GM23338 (cell line): ENCODE data around the gene ZNF354C. TPM values are rescaled to one million over a fixed set of nuclear protein-coding genes. Genes with fewer than 3 reads are reported as not detected.

Source experiments
- ATAC-seq: fragments of 200-7000 bp; cut with Tn5 transposase; 3 replicates; pipeline ENCODE4 v1.9.1; 2020
- DNase-seq: peaks from one replicate; pipeline ENCODE4 v3.0.0-alpha.2; 2015; ENCODE audit warnings: low spot score
- H2AFZ ChIP-seq: fragments of 200-600 bp; sonication (generic); 2 replicates; pipeline ENCODE4 v1.8.0; 2016; ENCODE audit warnings: antibody characterized with exemption, mild to moderate bottlenecking, moderate library complexity
- H3F3A ChIP-seq: fragments of 200-600 bp; sonication (generic); replicated peaks from 2 replicates; pipeline ENCODE4 v1.8.0; 2017; ENCODE audit warnings: antibody characterized with exemption, mixed run types, low read depth
- H3K27ac ChIP-seq: fragments of 200-600 bp; sonication (generic); 2 replicates; pipeline ENCODE4 v1.6.1; 2016; ENCODE audit warnings: low read depth
- H3K27me3 ChIP-seq: fragments of 200-600 bp; sonication (generic); 2 replicates; pipeline ENCODE4 v1.8.0; 2016; ENCODE audit warnings: mild to moderate bottlenecking, mixed run types, moderate library complexity; ENCODE audit not compliant: insufficient read depth
- H3K36me3 ChIP-seq: fragments of 200-600 bp; sonication (generic); 2 replicates; pipeline ENCODE4 v1.8.0; 2016; ENCODE audit warnings: mild to moderate bottlenecking; ENCODE audit not compliant: insufficient read depth
- H3K4me1 ChIP-seq: fragments of 200-600 bp; sonication (generic); 2 replicates; pipeline ENCODE4 v1.8.0; 2016; ENCODE audit warnings: mild to moderate bottlenecking, moderate library complexity; ENCODE audit not compliant: insufficient read depth
- H3K4me2 ChIP-seq: fragments of 200-600 bp; sonication (generic); 2 replicates; pipeline ENCODE4 v1.7.1; 2017; ENCODE audit warnings: mixed run types
- H3K4me3 ChIP-seq: fragments of 200-600 bp; sonication (generic); 2 replicates; pipeline ENCODE4 v1.6.1; 2016; ENCODE audit warnings: mixed run types
- H3K79me2 ChIP-seq: fragments of 200-600 bp; sonication (generic); replicated peaks from 2 replicates; pipeline ENCODE4 v1.8.0; 2017; ENCODE audit warnings: mild to moderate bottlenecking; ENCODE audit not compliant: insufficient read depth
- H3K9me2 ChIP-seq: fragments of 200-600 bp; sonication (generic); 2 replicates; pipeline ENCODE4 v1.8.0; 2017; ENCODE audit not compliant: insufficient read depth
- H4K20me1 ChIP-seq: fragments of 200-600 bp; sonication (generic); replicated peaks from 2 replicates; pipeline ENCODE4 v1.8.0; 2017; ENCODE audit warnings: mild to moderate bottlenecking; ENCODE audit not compliant: insufficient read depth
- H3K27ac Mint-ChIP-seq: 2 replicates; pipeline ENCODE4 v1.8.0; 2020; ENCODE audit warnings: inconsistent platforms, mild to moderate bottlenecking, moderate library complexity, mixed read lengths
- H3K27me3 Mint-ChIP-seq: 3 replicates; pipeline ENCODE4 v1.8.0; 2022; ENCODE audit warnings: low read depth, mild to moderate bottlenecking, moderate library complexity, mixed read lengths, inconsistent platforms; ENCODE audit not compliant: insufficient read depth, poor library complexity
- H3K36me3 Mint-ChIP-seq: 3 replicates; pipeline ENCODE4 v1.8.0; 2021; ENCODE audit warnings: low read depth, mild to moderate bottlenecking, inconsistent platforms, moderate library complexity, mixed read lengths
- H3K4me1 Mint-ChIP-seq: 3 replicates; pipeline ENCODE4 v1.8.0; 2020; ENCODE audit warnings: mild to moderate bottlenecking, inconsistent platforms, mixed read lengths
- H3K4me3 Mint-ChIP-seq: 3 replicates; pipeline ENCODE4 v1.8.0; 2021; ENCODE audit warnings: moderate library complexity, mild to moderate bottlenecking, inconsistent platforms, mixed read lengths
- H3K9me3 Mint-ChIP-seq: 3 replicates; pipeline ENCODE4 v1.8.0; 2020; ENCODE audit warnings: moderate library complexity, mild to moderate bottlenecking, inconsistent platforms, mixed read lengths
- CREB1 ChIP-seq: fragments of 250-450 bp; sonication (Bioruptor Pico); IDR thresholded peaks from 2 replicates; pipeline ENCODE4 v1.5.0; 2020; ENCODE audit warnings: low read depth, mild to moderate bottlenecking, moderate library complexity
- EZH2 ChIP-seq: fragments of 200-600 bp; sonication (generic); IDR thresholded peaks from one replicate; pipeline ENCODE4 v1.8.0; 2017; ENCODE audit warnings: antibody characterized with exemption, mild to moderate bottlenecking, low read depth; ENCODE audit not compliant: unreplicated experiment
- EZH2phosphoT487 ChIP-seq: fragments of 200-600 bp; sonication (generic); IDR thresholded peaks from one replicate; pipeline ENCODE4 v1.8.1; 2018; ENCODE audit warnings: antibody characterized with exemption; ENCODE audit not compliant: unreplicated experiment
- JUNB ChIP-seq: IDR thresholded peaks from one replicate; pipeline ENCODE4 v1.6.1; 2016; ENCODE audit warnings: antibody characterized with exemption; ENCODE audit not compliant: unreplicated experiment
- NANOG ChIP-seq: IDR thresholded peaks from 2 replicates; pipeline ENCODE4 v1.6.1; 2016; ENCODE audit warnings: antibody characterized with exemption, borderline replicate concordance
- POLR2AphosphoS5 ChIP-seq: IDR thresholded peaks from 2 replicates; pipeline ENCODE4 v1.6.1; 2016; ENCODE audit warnings: antibody characterized with exemption, low read depth
- REST ChIP-seq: IDR thresholded peaks from one replicate; pipeline ENCODE4 v1.6.1; 2018; ENCODE audit warnings: antibody characterized with exemption; ENCODE audit not compliant: unreplicated experiment
- STAT1 ChIP-seq: IDR thresholded peaks from one replicate; pipeline ENCODE4 v1.6.1; 2016; ENCODE audit warnings: antibody characterized with exemption; ENCODE audit not compliant: unreplicated experiment
- ZNF114 ChIP-seq: fragments of 250-450 bp; sonication (Bioruptor Pico); IDR thresholded peaks from 2 replicates; pipeline ENCODE4 v1.5.0; 2020; ENCODE audit warnings: mild to moderate bottlenecking, moderate library complexity
- ZNF331 ChIP-seq: fragments of 250-450 bp; sonication (Bioruptor Pico); IDR thresholded peaks from 2 replicates; pipeline ENCODE4 v1.5.0; 2020; ENCODE audit warnings: low read depth, mild to moderate bottlenecking, moderate library complexity
- polyA plus RNA-seq: library from polyadenylated mRNA; unstranded; fragments of >200 nt; fragmentation: Nextera tagmentation; extraction: Ambion mirVana; gene quantifications from 2 replicates; pipeline ENCODE4 v1.2.1, GENCODE V29; 2016
- total RNA-seq: library from RNA; depleted of rRNA; stranded (reverse); fragments of >200 nt; shearing (Covaris generic); gene quantifications from 2 replicates; pipeline ENCODE4 v1.2.3, GENCODE V29; 2014
- TF ChIP-seq, protein P1 (sequence below): IDR thresholded peaks from 2 replicates; pipeline ENCODE4 v1.6.1; 2016; ENCODE audit warnings: antibody characterized with exemption
- TF ChIP-seq, protein P2 (sequence below), 2 experiments: fragments of 200-600 bp in 1 of 2; sonication (generic) in 1 of 2; conservative IDR thresholded peaks; 2 replicates each; pipeline versions ENCODE4 v1.5.1 to v1.6.1; 2016 to 2017; ENCODE audit warnings: antibody characterized with exemption in 2 of 2, low read depth in 2 of 2, mild to moderate bottlenecking in 2 of 2, moderate library complexity in 1 of 2

Gene ZNF354C
- total and polyA plus RNA-seq, 2 experiments from 2014 or later = 1.6 to 11.3 TPM

DNA sequence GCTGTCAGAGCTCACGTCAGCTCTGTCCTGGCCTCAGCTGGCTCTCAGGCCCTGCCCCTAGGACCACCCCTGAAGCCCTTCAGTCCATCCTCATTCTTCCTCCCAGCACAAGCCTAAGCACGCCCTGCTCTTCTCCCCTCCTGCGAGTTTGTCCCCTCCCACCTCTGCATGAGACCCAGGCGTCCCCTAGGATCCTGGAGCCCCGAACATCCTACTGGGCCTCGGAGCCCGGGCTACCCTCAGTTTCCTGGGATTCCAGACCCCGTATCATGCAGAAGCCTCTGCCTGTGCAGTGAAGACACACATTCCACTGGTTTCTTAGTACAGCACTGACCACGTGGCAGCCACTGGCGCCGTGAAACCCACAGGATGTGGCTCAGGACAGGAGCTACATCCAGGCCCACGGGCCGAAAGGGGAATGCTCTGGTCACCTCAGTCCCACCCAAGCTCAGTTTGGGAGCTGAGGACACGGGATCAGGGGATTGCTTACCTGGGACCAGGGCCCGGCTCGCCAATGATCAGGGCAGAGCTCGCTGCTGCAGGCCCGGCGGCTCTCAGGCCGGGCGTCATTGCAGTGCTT, 64.2 kb downstream of the ZNF354C start (continued):
- TF ChIP-seq ZNF114 (CRISPR knock-in tag) (no peak), ZNF331 (CRISPR knock-in tag) (no peak), REST (no peak), POLR2AphosphoS5 (no peak), EZH2phosphoT487 (no peak), EZH2 (no peak), STAT1 (no peak), JUNB (no peak)
- TF ChIP-seq, protein P1, sequence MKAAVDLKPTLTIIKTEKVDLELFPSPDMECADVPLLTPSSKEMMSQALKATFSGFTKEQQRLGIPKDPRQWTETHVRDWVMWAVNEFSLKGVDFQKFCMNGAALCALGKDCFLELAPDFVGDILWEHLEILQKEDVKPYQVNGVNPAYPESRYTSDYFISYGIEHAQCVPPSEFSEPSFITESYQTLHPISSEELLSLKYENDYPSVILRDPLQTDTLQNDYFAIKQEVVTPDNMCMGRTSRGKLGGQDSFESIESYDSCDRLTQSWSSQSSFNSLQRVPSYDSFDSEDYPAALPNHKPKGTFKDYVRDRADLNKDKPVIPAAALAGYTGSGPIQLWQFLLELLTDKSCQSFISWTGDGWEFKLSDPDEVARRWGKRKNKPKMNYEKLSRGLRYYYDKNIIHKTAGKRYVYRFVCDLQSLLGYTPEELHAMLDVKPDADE = no peak
- TF ChIP-seq, protein P2, sequence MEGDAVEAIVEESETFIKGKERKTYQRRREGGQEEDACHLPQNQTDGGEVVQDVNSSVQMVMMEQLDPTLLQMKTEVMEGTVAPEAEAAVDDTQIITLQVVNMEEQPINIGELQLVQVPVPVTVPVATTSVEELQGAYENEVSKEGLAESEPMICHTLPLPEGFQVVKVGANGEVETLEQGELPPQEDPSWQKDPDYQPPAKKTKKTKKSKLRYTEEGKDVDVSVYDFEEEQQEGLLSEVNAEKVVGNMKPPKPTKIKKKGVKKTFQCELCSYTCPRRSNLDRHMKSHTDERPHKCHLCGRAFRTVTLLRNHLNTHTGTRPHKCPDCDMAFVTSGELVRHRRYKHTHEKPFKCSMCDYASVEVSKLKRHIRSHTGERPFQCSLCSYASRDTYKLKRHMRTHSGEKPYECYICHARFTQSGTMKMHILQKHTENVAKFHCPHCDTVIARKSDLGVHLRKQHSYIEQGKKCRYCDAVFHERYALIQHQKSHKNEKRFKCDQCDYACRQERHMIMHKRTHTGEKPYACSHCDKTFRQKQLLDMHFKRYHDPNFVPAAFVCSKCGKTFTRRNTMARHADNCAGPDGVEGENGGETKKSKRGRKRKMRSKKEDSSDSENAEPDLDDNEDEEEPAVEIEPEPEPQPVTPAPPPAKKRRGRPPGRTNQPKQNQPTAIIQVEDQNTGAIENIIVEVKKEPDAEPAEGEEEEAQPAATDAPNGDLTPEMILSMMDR (conservative IDR thresholded peaks at IDR 0.05; ENCODE audit: low read depth in 2 of 2) = no peak

DNA sequence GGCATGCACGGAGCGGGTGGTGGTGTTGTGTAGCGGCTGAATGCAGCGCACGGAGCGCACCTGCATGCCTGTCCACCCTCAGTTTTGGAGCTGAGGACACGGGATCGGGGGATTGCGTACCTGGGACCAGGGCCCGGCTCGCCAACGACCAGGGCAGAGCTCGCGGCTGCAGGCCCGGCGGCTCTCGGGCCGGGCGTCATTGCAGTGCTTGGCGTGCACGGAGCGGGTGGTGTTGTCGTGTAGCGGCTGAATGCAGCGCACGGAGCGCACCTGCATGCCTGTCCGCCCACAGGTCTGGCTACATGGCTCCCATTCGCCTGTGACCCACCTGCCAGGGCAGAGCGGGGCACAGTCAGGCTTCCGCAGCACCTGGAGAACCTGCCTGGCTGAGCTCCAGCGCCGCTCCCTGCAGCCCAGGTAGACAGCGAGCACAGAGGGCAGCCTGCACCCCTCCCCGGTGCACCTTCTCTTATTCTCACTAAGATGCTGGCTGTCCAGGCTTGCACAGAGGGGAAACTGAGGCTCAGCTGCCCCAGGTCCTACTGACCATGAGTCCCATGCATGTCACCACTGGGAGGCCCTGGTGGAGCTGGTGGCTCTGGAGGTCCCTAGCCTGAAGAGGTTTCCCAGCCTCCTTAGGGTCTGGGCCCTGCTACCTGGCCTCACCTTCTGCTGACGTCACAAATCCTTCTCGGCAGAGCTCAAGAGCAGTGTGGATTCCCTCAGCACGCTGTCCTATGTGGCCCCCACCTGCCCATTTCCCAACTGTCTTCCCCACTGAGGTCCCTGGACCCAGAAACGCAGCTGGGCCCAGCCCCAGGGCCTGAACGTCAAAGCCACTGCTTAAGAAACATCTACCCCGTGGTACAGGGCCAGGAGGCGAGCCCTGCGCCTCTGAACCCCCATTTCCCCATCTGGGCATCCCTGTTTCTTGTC, 64.9 kb downstream of the ZNF354C start:
- H3K79me2 ChIP-seq = no peaks in the 10 kb centered on the region
- TF ChIP-seq NANOG = no peak
- no peak for TF ChIP-seq STAT1
- TF ChIP-seq, protein P1 = no peak
- no peak for TF ChIP-seq ZNF331 (CRISPR knock-in tag)
- no peak for TF ChIP-seq EZH2phosphoT487
- no peak for TF ChIP-seq CREB1 (CRISPR knock-in tag)
- TF ChIP-seq EZH2 = no peak
- no peak for TF ChIP-seq REST
- no peak for TF ChIP-seq ZNF114 (CRISPR knock-in tag)
- TF ChIP-seq POLR2AphosphoS5 = no peak

More for the DNA sequence above, 64.9 kb downstream of the ZNF354C start:
- no peaks in the 10 kb centered on the region for H3K9me2 ChIP-seq
- H3K9me3 Mint-ChIP-seq = peaks cover 75% of the 10 kb centered on the region
- ATAC-seq (no peak), DNase-seq (no peak)
- H3K27ac ChIP-seq = no peak overlapping the region
- no peaks in the 10 kb centered on the region for H3K27me3 ChIP-seq
- no peak overlapping the region for H3K27ac Mint-ChIP-seq
- no peak overlapping the region for H3K4me3 ChIP-seq
- H3K36me3 ChIP-seq = no peaks in the 10 kb centered on the region
- H3K4me2 ChIP-seq = no peak overlapping the region
- no peaks in the 10 kb centered on the region for H3F3A ChIP-seq
- H3K27me3 Mint-ChIP-seq = peaks cover 7% of the 10 kb centered on the region
- no peak overlapping the region for H2AFZ ChIP-seq
- H3K4me1 Mint-ChIP-seq = no peaks in the 10 kb centered on the region; the same call in 2 of the 3 replicates
- no peaks in the 10 kb centered on the region for H3K4me1 ChIP-seq
- no peak overlapping the region for H3K4me3 Mint-ChIP-seq
- H4K20me1 ChIP-seq = no peaks in the 10 kb centered on the region
- H3K36me3 Mint-ChIP-seq = peaks cover 19% of the 10 kb centered on the region
